Lower leg skin (tissue), 3 donors: ENCODE data around the gene CDK17.

Source experiments
- POLR2A ChIP-seq, 2 donors: fragments of 450-650 bp; IDR thresholded peaks; one replicate each; pipeline ENCODE4 v1.6.1; 2016 to 2017; ENCODE audit warnings: antibody characterized with exemption in 2 of 2, mild to moderate bottlenecking in 1 of 2, moderate library complexity in 1 of 2
- TF ChIP-seq, protein P1 (sequence below), 3 donors: fragments of 450-650 bp; IDR thresholded peaks; one replicate each; pipeline ENCODE4 v1.5.1; 2016; ENCODE audit warnings: antibody characterized with exemption in 3 of 3, mild to moderate bottlenecking in 3 of 3, moderate library complexity in 2 of 3

DNA sequence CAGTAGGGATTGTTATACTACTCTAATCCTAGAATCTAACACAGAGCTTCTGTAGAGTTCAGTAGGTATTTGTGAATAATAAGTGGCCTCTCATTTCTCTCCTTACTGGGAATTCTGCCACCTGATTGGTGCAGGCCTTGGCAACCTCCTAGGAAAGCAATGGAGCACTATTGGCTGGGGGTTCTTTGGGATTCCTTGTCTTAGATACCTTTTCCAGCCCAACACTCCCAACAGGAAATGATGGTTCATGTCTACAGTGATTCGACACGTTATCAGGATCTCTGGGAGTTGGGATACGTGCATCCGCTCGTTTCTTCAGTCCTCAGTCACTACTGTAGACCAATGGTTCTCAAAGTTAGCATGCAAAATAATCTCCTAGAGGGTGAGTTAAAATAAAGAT, 138.7 kb downstream of the CDK17 start:
- TF ChIP-seq POLR2A (IDR thresholded peaks at IDR 0.05) = no peak
- TF ChIP-seq, protein P1, sequence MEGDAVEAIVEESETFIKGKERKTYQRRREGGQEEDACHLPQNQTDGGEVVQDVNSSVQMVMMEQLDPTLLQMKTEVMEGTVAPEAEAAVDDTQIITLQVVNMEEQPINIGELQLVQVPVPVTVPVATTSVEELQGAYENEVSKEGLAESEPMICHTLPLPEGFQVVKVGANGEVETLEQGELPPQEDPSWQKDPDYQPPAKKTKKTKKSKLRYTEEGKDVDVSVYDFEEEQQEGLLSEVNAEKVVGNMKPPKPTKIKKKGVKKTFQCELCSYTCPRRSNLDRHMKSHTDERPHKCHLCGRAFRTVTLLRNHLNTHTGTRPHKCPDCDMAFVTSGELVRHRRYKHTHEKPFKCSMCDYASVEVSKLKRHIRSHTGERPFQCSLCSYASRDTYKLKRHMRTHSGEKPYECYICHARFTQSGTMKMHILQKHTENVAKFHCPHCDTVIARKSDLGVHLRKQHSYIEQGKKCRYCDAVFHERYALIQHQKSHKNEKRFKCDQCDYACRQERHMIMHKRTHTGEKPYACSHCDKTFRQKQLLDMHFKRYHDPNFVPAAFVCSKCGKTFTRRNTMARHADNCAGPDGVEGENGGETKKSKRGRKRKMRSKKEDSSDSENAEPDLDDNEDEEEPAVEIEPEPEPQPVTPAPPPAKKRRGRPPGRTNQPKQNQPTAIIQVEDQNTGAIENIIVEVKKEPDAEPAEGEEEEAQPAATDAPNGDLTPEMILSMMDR (IDR thresholded peaks at IDR 0.05) = no peak
